Neural cell (in vitro differentiated cells): Measurements from ENCODE around the gene MTREX. TPM values are rescaled to one million over a fixed set of nuclear protein-coding genes. Genes with fewer than 3 reads are reported as not detected.

Experiments
- H2AFZ ChIP-seq: fragments of 200-600, 300-800 bp; sonication (generic), shearing (Covaris generic); 2 replicates; pipeline ENCODE4 v1.6.0; 2014; ENCODE audit warnings: low read depth, mild to moderate bottlenecking, antibody characterized with exemption, low read length, moderate library complexity
- H3F3A ChIP-seq: fragments of 200-600 bp; shearing (Covaris generic); 2 replicates; pipeline ENCODE4 v1.6.1; 2016; ENCODE audit warnings: mild to moderate bottlenecking, moderate library complexity, mixed read lengths, antibody characterized with exemption, low read length; ENCODE audit not compliant: insufficient read depth, poor library complexity, severe bottlenecking
- H3K27ac ChIP-seq: fragments of 200-600, 300-800 bp; sonication (generic), shearing (Covaris generic); 2 replicates; pipeline ENCODE4 v1.5.1; 2014; ENCODE audit warnings: mild to moderate bottlenecking, low read length, moderate library complexity
- H3K27me3 ChIP-seq: fragments of 300-800, 200-600 bp; sonication (generic), shearing (Covaris generic); 2 replicates; pipeline ENCODE4 v1.6.0; 2014; ENCODE audit warnings: mild to moderate bottlenecking, low read depth, low read length, moderate library complexity; ENCODE audit not compliant: insufficient read depth
- H3K36me3 ChIP-seq: fragments of 300-800, 200-600 bp; sonication (generic), shearing (Covaris generic); 2 replicates; pipeline ENCODE4 v1.5.1; 2014; ENCODE audit warnings: mild to moderate bottlenecking, antibody characterized with exemption, low read length, moderate library complexity; ENCODE audit not compliant: insufficient read depth
- H3K4me2 ChIP-seq: fragments of 300-800, 200-600 bp; sonication (generic), shearing (Covaris generic); 2 replicates; pipeline ENCODE4 v1.6.0; 2014; ENCODE audit warnings: mild to moderate bottlenecking, low read length
- H3K4me3 ChIP-seq: fragments of 300-800, 200-600 bp; sonication (generic), shearing (Covaris generic); 2 replicates; pipeline ENCODE4 v1.5.1; 2014; ENCODE audit warnings: mild to moderate bottlenecking, low read length, moderate library complexity
- H3K79me2 ChIP-seq: fragments of 200-600 bp; shearing (Covaris generic); replicated peaks from 2 replicates; pipeline ENCODE4 v1.6.0; 2014; ENCODE audit warnings: mild to moderate bottlenecking, low read length, moderate library complexity; ENCODE audit not compliant: insufficient read depth
- H3K9ac ChIP-seq: fragments of 300-800, 200-600 bp; sonication (generic), shearing (Covaris generic); 2 replicates; pipeline ENCODE4 v1.6.1; 2016; ENCODE audit warnings: mild to moderate bottlenecking, low read length, mixed read lengths
- H3K9me2 ChIP-seq: fragments of 200-600 bp; shearing (Covaris generic); 2 replicates; pipeline ENCODE4 v1.6.1; 2016; ENCODE audit warnings: mild to moderate bottlenecking, low read length, mixed read lengths; ENCODE audit not compliant: insufficient read depth
- H3K9me3 ChIP-seq: fragments of 200-600, 300-800 bp; sonication (generic), shearing (Covaris generic); 2 replicates; pipeline ENCODE4 v1.6.1; 2016; ENCODE audit warnings: mild to moderate bottlenecking, mixed run types, low read length, moderate library complexity, mixed read lengths
- H4K20me1 ChIP-seq: fragments of 200-600 bp; shearing (Covaris generic); 2 replicates; pipeline ENCODE4 v1.6.1; 2016; ENCODE audit warnings: mild to moderate bottlenecking, mixed run types; ENCODE audit not compliant: insufficient read depth
- CTCF ChIP-seq: fragments of 450-650 bp; IDR thresholded peaks from 2 replicates; pipeline ENCODE4 v1.5.1; 2014; ENCODE audit warnings: antibody characterized with exemption, mild to moderate bottlenecking, moderate library complexity; ENCODE audit not compliant: poor library complexity, severe bottlenecking
- EP300 ChIP-seq: fragments of 450-650 bp; conservative IDR thresholded peaks from 2 replicates; pipeline ENCODE4 v1.6.1; 2014; ENCODE audit warnings: antibody characterized with exemption, mild to moderate bottlenecking, moderate library complexity; ENCODE audit not compliant: poor library complexity, severe bottlenecking
- EZH2 ChIP-seq: fragments of 200-600, 300-800 bp; shearing (Covaris generic), sonication (generic); IDR thresholded peaks from 2 replicates; pipeline ENCODE4 v1.6.1; 2014; ENCODE audit warnings: antibody characterized with exemption, low read length, borderline replicate concordance, mild to moderate bottlenecking; ENCODE audit not compliant: insufficient read depth, poor library complexity, severe bottlenecking
- MXI1 ChIP-seq: fragments of 450-650 bp; conservative IDR thresholded peaks from 2 replicates; pipeline ENCODE4 v1.6.1; 2014; ENCODE audit warnings: antibody characterized with exemption, mild to moderate bottlenecking; ENCODE audit not compliant: poor library complexity, severe bottlenecking
- POLR2AphosphoS5 ChIP-seq: IDR thresholded peaks from 2 replicates; pipeline ENCODE4 v1.6.1; 2012
- RAD21 ChIP-seq: fragments of 450-650 bp; conservative IDR thresholded peaks from 2 replicates; pipeline ENCODE4 v1.6.1; 2014; ENCODE audit warnings: antibody characterized with exemption, mild to moderate bottlenecking, moderate library complexity
- REST ChIP-seq: IDR thresholded peaks from 2 replicates; pipeline ENCODE4 v1.6.1; 2012; ENCODE audit warnings: borderline replicate concordance
- SMC3 ChIP-seq: fragments of 450-650 bp; conservative IDR thresholded peaks from 2 replicates; pipeline ENCODE4 v1.6.1; 2014; ENCODE audit warnings: antibody characterized with exemption, mild to moderate bottlenecking, moderate library complexity; ENCODE audit not compliant: poor library complexity
- TAF1 ChIP-seq: IDR thresholded peaks from 2 replicates; pipeline ENCODE4 v1.6.1; 2012; ENCODE audit warnings: low read depth
- polyA plus RNA-seq: library from polyadenylated mRNA; depleted of rRNA; stranded (reverse); fragments of >200 nt; gene quantifications from 2 replicates; pipeline ENCODE4 v1.2.3, GENCODE V29; 2014

The MTREX gene
- polyA plus RNA-seq, 1 donor from 2014 or later: 77.6 TPM

GRCh38 chr5:55384072-55384471, 76.3 kb downstream of the MTREX start:
- H3K9me2 ChIP-seq: no peaks in the 10 kb centered on the region
- no peaks in the 10 kb centered on the region for H3K27me3 ChIP-seq
- no peaks in the 10 kb centered on the region for H4K20me1 ChIP-seq
- no peaks in the 10 kb centered on the region for H3K9me3 ChIP-seq
- H3K79me2 ChIP-seq: no peaks in the 10 kb centered on the region
- no peaks in the 10 kb centered on the region for H3F3A ChIP-seq
- H3K4me2 ChIP-seq: no peak overlapping the region
- no peak overlapping the region for H3K9ac ChIP-seq
- no peaks in the 10 kb centered on the region for H3K36me3 ChIP-seq
- H3K4me3 ChIP-seq: no peak overlapping the region
- no peak overlapping the region for H2AFZ ChIP-seq
- no peak overlapping the region for H3K27ac ChIP-seq
- no peak for TF ChIP-seq EZH2
- TF ChIP-seq TAF1: no peak
- no peak for TF ChIP-seq EP300
- TF ChIP-seq REST: no peak
- no peak for TF ChIP-seq CTCF
- TF ChIP-seq POLR2AphosphoS5: no peak
- no peak for TF ChIP-seq MXI1
- TF ChIP-seq RAD21: no peak
- TF ChIP-seq SMC3: no peak

DNA sequence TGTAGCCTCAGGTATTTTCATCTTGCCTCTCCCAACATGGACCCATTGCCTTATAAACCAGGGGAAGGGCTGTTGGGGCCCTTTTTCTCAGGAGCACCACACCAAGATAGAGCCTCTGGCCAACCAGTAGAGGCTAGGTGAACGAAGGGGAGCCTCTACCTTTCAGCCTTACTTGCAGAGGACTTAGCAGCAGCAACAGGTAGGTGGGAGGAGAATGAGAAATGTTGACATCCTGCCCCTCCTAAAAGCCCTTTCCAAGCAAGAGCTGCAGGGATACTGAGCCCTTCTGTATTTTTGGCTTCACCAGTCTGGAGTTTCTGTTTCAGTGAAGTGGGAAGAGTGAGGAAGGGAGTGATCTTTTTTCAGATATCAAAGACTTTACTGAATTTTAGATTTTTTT, 77.4 kb downstream of the MTREX start:
- TF ChIP-seq CTCF: no peak
- H3F3A ChIP-seq: no peaks in the 10 kb centered on the region

More for the DNA sequence above, 77.4 kb downstream of the MTREX start:
- Histone ChIP-seq H3K27me3 (no peaks in the 10 kb centered on the region), H3K27ac (no peak overlapping the region), H4K20me1 (no peaks in the 10 kb centered on the region), H3K79me2 (no peaks in the 10 kb centered on the region), H2AFZ (no peak overlapping the region), H3K9me3 (no peaks in the 10 kb centered on the region), H3K36me3 (no peaks in the 10 kb centered on the region), H3K4me3 (no peak overlapping the region), H3K9me2 (no peaks in the 10 kb centered on the region), H3K4me2 (no peak overlapping the region), H3K9ac (no peak overlapping the region)
